HG03097 (cell line): ENCODE results near the gene MLLT11.

Source experiments
- ATAC-seq: cut with Tn5 transposase; IDR thresholded peaks from one replicate; pipeline ENCODE4 v1.9.1; 2021; ENCODE audit not compliant: unreplicated experiment, low FRiP score

Gene MLLT11, protein sequence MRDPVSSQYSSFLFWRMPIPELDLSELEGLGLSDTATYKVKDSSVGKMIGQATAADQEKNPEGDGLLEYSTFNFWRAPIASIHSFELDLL

DNA sequence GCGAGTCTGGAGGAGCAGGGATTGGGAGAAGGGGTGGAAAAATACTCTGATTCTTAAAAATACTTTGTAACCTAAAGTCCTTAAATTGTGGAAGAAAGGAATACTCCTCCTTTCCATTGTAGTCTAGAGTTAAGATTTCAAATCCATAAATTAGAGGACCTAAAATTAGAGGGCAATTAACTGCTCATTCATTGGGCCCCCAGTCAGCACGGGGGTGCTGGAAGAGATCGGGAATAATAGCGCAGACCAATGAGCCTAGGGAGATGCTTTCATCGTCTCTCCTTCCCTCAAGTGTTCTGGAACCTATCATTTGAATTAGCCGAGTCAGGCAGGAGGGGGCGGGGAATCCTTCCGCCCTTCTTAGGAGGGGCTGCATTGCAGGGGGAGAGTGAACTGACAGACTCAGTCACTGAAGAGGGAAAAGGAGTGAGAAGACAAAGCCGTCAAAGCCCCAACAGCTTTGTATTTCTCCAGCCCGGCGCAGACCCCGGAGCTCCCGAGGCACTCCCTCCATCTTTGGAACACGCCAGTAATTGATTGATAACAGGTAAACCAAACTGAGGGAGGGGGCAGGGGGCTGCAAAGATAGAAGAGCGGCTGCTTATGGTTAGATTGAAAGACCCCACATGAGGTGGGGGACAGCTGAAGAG is at the start of gene MLLT11:
Gene MLLT11 (plus strand): TSS at position 391 of the 650 bp plus-strand sequence. CDS start 6,828 bp downstream, outside the sequence.
- no peak for ATAC-seq

DNA sequence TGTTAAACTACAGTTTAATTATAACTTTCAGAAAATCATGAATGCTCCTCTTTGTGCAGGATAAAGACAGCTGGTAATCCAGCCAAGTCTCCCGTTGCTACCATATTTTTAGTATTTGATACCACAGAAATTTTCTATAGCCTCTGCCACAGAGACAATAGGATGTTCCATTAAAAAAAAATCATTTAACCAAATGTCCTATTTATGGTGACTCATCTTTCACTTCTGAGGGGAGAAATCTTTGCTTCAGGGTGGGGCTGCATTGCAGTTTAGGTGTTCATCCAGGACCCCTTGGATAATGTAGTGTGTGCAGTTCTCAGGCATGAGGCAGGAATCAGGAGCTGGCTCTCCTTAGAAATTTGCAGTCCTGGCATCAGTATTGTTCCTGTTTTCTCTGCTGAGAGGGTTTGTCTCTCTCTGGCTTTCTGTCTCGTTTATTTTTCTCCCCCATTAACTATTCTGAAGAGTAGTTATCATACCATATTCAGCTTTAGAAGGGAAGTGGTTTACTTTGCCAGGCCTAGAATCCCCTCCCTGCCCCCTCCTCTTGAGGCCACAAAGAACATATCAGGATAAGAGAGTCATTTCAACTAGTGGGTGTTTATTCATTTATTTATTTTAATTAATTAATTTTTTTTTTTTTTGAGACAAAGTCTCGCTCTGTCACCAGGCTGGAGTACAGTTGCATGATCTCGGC is 48.9 kb upstream of the MLLT11 start:
- no peak for ATAC-seq

DNA sequence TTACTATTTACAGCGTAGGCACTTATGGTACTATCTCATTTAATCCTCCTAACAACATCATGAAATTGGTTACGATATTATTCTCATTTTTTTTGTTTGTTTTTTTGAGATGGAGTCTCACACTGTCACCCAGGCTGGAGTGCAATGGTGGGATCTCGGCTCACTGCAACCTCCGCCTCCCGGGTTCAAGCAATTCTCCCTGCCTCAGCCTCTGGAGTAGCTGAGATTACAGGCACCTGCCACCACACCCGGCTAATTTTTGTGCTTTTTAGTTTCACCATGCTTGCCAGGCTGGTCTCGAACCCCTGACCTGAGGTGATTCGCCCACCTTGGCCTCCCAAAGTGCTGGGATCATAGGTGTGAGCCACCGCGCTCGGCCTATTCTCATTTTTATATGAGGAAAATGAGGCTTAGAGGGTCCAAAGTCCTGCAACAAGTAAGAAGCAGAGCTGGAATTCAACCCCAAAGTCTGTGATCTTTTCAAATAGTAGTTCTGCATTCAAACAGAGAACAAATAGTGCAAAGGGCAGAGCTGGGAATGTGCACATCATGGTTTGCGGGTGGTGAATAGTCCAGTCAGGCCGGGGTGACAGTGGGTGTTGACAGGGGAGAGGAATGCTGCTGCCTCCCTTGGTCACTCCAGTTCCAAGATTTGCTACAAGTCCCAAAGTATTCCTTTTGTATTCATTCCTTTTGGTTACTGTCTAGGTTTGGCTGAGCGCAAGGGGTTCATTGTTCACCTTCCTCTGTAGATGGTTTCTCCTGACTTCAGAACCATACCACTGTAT is 47.3 kb upstream of the MLLT11 start:
- no peak for ATAC-seq

DNA sequence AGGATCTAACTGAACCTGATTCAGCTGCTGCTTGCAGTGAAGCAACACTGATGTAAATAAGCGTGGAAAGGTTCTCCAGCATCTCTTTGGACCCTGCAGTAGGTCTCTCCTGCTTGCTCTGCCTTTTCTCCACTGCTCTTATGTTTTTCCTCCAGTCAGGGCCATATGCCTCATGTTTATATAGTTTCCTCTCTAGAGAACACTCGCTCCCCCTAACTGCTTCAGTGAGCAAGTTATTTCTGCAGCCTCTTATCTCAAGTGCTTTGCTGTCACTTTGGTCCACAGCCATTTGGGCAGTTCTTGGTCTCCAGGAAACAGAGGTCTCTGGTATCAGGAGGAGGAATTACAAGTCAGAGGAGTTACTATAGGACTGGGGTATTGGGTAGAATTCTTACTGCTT is 46.7 kb upstream of the MLLT11 start:
- no peak for ATAC-seq

DNA sequence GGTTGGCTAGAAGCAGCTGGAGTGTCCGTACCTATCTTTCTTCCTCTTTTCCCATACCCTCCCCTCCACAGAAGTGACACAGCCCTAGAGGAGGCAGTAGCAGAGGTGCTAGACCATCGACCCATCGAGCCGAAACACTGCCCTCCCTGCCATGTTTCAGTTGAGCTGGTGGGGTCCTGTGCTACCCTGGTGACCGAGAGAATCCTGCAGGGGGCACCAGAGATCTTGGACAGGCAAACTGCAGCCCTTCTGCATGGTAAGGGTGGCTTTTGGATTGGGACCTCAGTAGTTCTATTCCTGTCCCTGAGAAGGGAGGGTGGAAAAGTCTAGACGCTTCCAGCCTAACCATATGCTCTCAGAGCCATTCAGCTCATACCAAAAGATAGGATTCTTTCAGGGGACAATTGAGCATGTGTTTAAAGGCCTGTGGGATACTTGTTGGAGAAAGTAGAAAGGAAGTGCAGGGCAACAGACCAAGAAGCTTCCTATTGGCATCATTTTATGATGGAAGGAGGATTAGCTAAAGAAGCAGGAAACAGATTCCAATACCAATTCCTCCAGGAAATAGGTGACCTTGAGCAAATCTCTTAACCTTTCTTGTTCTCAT is 35.6 kb upstream of the MLLT11 start:
- ATAC-seq = no peak

DNA sequence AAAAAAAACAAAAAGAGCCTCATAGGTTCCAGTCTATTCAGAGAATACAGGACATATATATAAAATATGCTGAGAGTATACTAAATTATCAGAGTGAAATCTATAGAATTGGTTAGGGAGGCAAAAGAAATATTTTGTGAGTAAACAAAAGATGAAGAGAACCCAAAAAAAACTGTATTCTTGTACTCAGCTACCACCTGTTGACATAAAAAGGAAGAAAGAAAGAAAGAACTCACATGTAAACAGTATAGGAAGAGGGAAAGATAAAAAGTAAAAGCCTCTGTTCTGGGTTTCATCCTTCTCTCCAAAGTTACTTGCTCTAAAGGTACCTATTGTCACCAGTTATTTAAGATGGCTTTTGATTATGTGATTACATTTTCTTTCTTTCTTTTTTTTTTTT is 33.7 kb upstream of the MLLT11 start:
- ATAC-seq = no peak

DNA sequence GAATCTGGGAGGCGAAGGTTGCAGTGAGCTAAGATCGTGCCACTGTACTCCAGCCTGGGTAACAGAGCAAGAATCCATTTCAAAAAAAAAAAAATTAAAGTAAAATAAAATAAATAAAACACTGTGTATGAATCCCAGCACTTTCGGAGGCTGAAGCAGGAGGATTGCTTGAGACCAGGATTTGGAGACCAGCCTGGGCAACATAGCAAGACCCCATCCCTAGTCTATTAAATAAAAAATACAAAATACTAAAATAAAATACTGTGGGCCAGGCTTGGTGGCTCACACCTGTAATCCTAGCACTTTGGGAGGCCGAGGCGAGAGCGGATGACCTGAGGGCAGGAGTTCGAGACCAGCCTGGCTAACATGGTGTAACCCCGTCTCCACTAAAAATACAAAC is 28.0 kb upstream of the MLLT11 start:
- ATAC-seq = no peak

DNA sequence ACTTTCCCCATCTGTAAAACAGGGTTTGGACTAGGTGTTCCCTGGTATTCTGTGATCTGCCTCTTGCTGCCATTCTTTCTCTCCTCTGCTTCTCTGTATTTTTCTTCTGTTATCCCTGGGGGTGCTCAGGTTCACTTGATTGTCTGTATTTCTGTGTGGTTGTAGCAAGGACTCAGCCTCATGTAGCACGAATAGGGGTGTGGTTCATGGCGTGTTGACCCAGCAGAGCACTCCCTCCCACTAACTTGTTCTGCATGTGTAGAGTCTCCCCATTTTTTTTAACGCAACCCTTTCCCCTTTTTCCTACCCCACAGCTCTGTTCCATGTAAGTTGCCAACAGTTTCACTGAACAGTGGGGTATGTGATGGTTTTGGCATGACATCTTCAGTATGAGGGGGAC is 25.0 kb upstream of the MLLT11 start:
- ATAC-seq = no peak

DNA sequence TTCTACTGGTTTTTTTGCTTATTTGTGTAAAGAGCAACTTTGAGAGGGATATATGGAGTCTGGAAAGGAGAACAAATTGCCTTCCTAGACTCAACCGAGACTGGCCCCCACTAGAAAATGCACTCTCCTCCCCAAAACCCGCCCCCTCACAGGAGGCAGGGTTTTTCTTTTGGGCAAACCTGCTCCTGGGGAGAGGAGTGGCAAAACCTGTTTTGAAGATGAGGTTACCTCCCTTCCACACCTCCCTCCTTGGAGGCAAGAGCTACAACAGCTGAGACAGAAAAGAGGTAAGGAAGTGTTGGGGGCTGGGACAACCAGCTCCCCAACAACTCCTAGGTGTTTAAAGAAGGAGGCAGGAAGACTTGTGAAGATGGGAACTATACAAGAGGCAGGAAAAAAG is 23.8 kb upstream of the MLLT11 start, which contains the start of gene BNIPL:
Gene BNIPL (plus strand): TSS at position 231 of the 400 bp plus-strand sequence. CDS start 140 bp downstream, at position 371.
- no peak for ATAC-seq

DNA sequence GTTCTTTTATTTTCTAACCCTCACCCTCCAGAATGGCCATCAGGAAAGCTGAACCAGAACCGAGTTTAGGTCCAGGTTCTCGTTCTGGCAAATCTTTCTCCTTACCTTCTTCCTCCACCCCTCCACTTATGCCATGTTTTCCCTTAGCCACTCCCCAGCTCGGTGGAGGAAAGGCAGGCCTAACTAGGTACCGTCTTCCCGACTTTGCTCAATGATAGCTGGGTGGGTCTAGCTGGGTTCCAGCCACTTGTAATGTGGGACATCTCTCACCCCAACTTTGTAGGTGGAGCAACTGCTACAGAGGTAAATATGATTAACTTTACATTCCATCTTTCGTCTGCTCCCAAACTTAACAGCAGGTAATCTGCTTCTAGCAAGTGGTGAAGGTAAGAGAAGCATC is 23.2 kb upstream of the MLLT11 start:
- ATAC-seq = no peak

DNA sequence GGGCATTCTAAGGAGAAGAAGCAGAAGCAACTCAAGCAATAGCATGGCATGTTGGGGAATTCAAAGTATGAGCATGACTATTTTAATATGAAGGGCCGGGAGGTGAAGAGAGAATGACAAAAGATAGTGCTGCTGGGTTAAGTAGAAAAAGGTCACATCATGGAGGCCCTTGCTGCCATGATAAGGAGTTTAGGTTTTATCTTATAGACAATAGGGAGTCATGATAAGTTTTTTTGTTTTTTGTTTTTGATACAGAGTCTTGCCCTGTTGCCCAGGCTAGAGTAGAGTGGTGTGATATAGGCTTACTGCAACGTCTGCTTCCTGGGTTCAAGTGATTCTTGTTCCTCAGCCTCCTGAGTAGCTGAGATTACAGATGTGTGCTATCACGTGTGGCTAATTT is 20.7 kb upstream of the MLLT11 start:
- ATAC-seq = no peak

DNA sequence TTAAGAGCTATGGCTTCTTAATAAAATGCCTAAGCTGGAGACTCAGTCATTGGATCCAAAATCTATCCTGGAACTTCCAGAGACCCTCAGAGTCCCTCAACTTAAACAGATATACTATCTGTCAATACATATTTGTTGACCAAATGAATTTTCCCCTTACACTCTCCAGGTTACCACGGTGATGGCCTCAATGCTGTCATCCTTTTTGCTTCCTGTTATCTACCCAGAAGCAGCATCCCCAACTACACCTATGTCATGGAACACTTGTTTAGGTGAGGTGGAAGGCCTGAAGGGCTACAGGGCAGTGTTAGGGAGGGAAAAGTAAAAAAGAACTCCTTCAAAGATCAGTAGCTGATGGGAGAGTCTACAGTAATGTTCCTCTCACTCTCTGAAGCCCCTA is 17.0 kb upstream of the MLLT11 start:
- ATAC-seq = no peak

DNA sequence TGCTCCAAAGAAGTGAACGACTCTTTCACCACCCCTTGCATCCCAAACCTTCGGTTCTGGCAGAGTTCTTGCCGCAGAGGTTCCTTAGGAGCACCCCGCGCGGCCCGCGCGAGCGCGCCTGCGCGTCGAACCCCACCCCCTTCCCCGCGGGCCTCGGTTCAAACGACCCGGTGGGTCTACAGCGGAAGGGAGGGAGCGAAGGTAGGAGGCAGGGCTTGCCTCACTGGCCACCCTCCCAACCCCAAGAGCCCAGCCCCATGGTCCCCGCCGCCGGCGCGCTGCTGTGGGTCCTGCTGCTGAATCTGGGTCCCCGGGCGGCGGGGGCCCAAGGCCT is 12.6 kb upstream of the MLLT11 start, which contains the start of gene C1orf56:
Gene C1orf56 (plus strand): TSS at position 161 of the 334 bp plus-strand sequence. CDS start 97 bp downstream, at position 258.
- no peak for ATAC-seq

DNA sequence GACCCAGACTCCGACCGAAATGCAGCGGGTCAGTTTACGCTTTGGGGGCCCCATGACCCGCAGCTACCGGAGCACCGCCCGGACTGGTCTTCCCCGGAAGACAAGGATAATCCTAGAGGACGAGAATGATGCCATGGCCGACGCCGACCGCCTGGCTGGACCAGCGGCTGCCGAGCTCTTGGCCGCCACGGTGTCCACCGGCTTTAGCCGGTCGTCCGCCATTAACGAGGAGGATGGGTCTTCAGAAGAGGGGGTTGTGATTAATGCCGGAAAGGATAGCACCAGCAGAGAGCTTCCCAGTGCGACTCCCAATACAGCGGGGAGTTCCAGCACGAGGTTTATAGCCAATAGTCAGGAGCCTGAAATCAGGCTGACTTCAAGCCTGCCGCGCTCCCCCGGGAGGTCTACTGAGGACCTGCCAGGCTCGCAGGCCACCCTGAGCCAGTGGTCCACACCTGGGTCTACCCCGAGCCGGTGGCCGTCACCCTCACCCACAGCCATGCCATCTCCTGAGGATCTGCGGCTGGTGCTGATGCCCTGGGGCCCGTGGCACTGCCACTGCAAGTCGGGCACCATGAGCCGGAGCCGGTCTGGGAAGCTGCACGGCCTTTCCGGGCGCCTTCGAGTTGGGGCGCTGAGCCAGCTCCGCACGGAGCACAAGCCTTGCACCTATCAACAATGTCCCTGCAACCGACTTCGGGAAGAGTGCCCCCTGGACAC is 12.1 kb upstream of the MLLT11 start:
- ATAC-seq = no peak

DNA sequence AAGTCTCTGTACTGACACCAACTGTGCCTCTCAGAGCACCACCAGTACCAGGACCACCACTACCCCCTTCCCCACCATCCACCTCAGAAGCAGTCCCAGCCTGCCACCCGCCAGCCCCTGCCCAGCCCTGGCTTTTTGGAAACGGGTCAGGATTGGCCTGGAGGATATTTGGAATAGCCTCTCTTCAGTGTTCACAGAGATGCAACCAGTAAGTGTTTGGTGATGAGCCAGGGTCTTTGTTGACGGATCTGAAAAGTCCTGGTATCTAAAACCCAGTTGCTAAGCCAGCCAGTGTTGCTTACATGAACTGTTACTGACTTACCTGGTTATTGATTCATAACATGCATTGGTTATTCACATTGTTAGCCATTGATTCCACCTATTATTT is 11.6 kb upstream of the MLLT11 start:
- ATAC-seq = no peak

DNA sequence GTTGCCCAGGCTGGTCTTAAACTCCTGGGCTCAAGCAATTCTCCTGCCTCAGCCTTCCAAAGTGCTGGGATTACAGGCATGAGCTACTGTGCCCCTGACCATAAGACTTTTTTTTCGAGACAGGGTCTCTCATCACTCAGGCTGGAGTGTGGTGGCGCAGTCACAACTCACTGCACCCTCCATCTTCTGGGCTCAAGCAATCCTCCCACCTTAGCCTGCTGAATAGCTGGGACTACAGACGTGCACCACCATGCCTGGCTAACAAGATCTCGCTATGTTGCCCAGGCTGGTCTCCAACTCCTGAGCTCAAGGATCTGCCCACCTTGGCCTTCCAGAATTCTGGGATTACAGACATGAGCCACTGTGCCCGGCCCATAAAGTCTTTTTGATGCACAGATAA is 10.7 kb upstream of the MLLT11 start:
- ATAC-seq = no peak

DNA sequence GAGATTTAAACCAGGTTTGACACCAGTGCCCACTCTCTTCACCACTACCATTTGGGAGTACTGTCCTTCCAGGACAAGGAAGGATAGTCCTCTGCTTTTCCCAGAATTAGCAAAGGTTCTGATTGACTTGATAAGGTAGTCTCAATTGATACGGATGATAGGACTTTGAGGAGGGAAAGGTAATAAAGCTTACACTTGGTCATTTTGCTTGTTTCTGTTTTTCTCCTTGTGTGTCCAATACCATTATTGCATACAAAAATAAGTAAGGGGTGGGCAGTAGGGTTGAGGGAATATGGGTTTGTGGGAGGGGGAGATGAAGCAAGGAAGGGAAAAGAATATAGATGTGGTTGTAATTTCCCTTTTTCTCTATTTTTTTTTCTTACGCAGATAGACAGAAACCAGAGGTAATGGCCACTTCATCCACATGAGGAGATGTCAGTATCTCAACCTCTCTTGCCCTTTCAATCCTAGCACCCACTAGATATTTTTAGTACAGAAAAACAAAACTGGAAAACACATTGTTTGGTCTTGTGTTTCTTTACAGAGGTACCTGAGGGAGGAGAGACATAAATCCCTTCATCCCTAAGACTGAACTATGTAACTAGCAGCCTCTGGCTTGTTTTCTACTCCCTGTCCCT is 10.0 kb upstream of the MLLT11 start:
- no peak for ATAC-seq

DNA sequence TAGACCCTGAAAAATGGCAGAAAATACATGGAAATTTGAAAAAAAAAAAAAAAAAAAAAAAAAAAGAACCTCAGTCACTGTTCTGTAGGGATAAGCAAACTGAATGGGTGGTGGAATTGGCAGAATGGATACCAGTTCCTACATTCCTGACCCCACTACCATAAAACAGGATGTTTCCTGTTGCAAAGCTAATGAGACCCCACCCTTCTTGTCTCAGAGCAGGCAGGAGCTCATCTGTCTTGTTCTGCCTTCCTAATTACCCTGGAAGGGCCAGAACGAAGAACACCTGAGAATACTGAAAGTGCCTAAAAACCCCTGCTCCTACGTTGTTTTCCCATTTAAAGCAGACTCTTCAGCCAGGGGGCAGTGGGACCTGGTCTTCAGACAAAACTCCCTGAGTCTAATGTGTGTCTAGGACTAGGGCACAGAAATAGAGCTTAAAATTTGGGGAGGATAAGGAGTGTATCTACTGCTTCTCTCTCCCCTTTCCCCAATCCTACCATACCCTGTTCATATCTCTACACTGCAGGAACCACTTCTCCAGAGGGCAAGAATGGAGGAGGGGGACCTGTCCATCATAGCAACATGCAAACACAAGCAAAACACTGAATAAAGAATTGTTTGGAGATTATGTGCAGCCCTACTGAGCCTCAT is 8.7 kb upstream of the MLLT11 start:
- no peak for ATAC-seq

DNA sequence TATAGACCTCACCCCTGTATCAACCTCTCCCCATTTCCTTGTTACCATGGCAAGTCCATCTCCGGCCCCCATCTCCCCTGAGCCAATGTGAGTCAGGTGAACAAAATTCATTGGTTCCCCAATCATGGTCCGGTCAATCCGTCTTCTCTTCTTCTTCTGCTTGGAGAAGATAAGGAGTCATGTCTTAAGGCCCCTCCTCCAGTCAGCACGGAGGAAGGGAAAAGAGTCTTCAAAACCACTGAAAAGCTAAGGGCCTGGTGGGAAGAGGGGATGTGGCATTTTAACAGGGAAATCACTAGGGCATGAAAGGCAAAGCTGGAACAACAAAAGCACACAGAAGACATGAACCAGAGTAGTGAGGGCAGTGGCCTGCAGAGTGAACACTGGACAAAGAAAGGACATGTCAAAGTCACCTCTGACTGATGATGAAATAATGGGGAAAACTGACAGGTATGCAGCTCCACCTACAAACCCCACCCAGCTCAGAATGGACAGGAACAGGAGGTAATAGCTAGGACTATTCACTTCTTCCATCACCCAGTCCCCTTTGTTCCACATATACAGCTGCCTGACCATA is 5.1 kb upstream of the MLLT11 start:
- ATAC-seq = no peak
